Adrenal gland (tissue), 12 donors: Measurements from ENCODE around the gene KCNMA1. TPM values are rescaled to one million over a fixed set of nuclear protein-coding genes. Genes with fewer than 3 reads are reported as not detected.

ENCODE experiments used
- DNase-seq, 7 donors: peaks; one replicate each; pipeline ENCODE4 v3.0.0-alpha.2; 2019 to 2020
- H3K27ac ChIP-seq, 5 donors: fragments of 200-600 bp; sonication (generic) in 4 of 5; 1 replicate in 3 of 5; 2 replicates in 2 of 5; pipeline versions ENCODE4 v1.5.1 to v1.8.0; 2016 to 2020; ENCODE audit warnings: mild to moderate bottlenecking in 1 of 5
- H3K27me3 ChIP-seq: fragments of 200-600 bp; 2 replicates; pipeline ENCODE4 v1.8.0; 2021
- H3K36me3 ChIP-seq, 2 donors: fragments of 200-600 bp; replicated peaks in 1 of 2; 1 replicate in 1 of 2; 2 replicates in 1 of 2; pipeline versions ENCODE4 v1.5.1 to v1.8.0; 2018 to 2022
- H3K4me1 ChIP-seq, 2 donors: fragments of 200-600 bp; replicated peaks in 1 of 2; 1 replicate in 1 of 2; 2 replicates in 1 of 2; pipeline versions ENCODE4 v1.5.1 to v1.8.0; 2018 to 2021
- H3K4me3 ChIP-seq, 4 donors: fragments of 200-600 bp; sonication (generic) in 3 of 4; one replicate each; pipeline ENCODE4 v1.5.1; 2016 to 2018
- H3K9me3 ChIP-seq, 3 donors: fragments of 200-600 bp; sonication (generic) in 1 of 3; replicated peaks in 1 of 3; 1 replicate in 2 of 3; 2 replicates in 1 of 3; pipeline versions ENCODE4 v1.5.1 to v1.8.0; 2016 to 2021
- POLR2A ChIP-seq, 2 donors: fragments of 450-650 bp; IDR thresholded peaks; one replicate each; pipeline ENCODE4 v1.6.1; 2017; ENCODE audit warnings: antibody characterized with exemption in 2 of 2, mild to moderate bottlenecking in 2 of 2, moderate library complexity in 1 of 2
- WGBS, 4 donors: extraction: QIAGEN DNeasy Blood & Tissue Kit in 2 of 4; methylation state at CpG; one replicate each; pipeline versions ENCODE4 v1.1.5 to v1.1.7; 2013 to 2017; 5-methylcytosine and 5-hydroxymethylcytosine counted together
- intact Hi-C, 2 donors: fragments of 100-400 bp; cut with DNase I; formaldehyde crosslinking; loops; one replicate each; pipeline versions ENCODE4 v1.14.1 to v1.15.0; 2022 to 2023
- polyA plus RNA-seq, 3 donors: library from polyadenylated mRNA; stranded (reverse); fragments of 200-250 nt in 2 of 3; fragments of 350-450 nt in 1 of 3; fragmentation: Illumina TruSeq in 1 of 3; extraction: RNeasy Lipid Tissue Mini Kit (QIAGEN cat#74804) in 1 of 3; gene quantifications; one replicate each; pipeline ENCODE4 v1.2.3, GENCODE V29; 2013 to 2014
- total RNA-seq, 9 donors: library from RNA; depleted of rRNA in 4 of 9; stranded (reverse); fragments of >200 nt in 4 of 9; fragments of 120-200 nt in 1 of 9; fragmentation: NEBNext Ultra II Directional in 1 of 9; extraction: Animal tissue kit (Norgen Biotek cat#: 25700) in 1 of 9; gene quantifications; one replicate each; pipeline versions ENCODE4 v1.1.0 to v1.2.4, GENCODE V29; 2013 to 2023
- TF ChIP-seq, protein P1 (sequence below), 6 experiments: fragments of 450-650 bp in 4 of 6; fragments of 200-600 bp in 2 of 6; sonication (generic) in 1 of 6; IDR thresholded peaks; 1 replicate in 5 of 6; 2 replicates in 1 of 6; pipeline versions ENCODE4 v1.5.1 to v1.8.0; 2016 to 2021; ENCODE audit warnings: antibody characterized with exemption in 6 of 6, mild to moderate bottlenecking in 2 of 6, moderate library complexity in 1 of 6
- donor health status: healthy with polysubstance abuse.
- donor health status: Bipolar disorder and iron deficiency.
- donor health status: DM: yes; HTN: yes; CAD: no.
- donor health status: DM: no; HTN: no; CAD: no.
- donor health status: DM: no; HTN: no; CAD: no.
- donor health status: DM: yes; HTN: yes; CAD: no.

The KCNMA1 gene
- total and polyA plus RNA-seq, 12 donors, result 6.4 to 37.7 (median 13.4) TPM

GRCh38 chr10:77363210-77363609 lies 274.4 kb downstream of the KCNMA1 start:
- no peak for DNase-seq
- Histone ChIP-seq H3K27ac (no peak overlapping the region), H3K4me3 (no peak overlapping the region), H3K4me1 (no peaks in the 10 kb centered on the region), H3K27me3 (no peaks in the 10 kb centered on the region), H3K9me3 (no peaks in the 10 kb centered on the region), H3K36me3 (no peaks in the 10 kb centered on the region)
- TF ChIP-seq, protein P1, sequence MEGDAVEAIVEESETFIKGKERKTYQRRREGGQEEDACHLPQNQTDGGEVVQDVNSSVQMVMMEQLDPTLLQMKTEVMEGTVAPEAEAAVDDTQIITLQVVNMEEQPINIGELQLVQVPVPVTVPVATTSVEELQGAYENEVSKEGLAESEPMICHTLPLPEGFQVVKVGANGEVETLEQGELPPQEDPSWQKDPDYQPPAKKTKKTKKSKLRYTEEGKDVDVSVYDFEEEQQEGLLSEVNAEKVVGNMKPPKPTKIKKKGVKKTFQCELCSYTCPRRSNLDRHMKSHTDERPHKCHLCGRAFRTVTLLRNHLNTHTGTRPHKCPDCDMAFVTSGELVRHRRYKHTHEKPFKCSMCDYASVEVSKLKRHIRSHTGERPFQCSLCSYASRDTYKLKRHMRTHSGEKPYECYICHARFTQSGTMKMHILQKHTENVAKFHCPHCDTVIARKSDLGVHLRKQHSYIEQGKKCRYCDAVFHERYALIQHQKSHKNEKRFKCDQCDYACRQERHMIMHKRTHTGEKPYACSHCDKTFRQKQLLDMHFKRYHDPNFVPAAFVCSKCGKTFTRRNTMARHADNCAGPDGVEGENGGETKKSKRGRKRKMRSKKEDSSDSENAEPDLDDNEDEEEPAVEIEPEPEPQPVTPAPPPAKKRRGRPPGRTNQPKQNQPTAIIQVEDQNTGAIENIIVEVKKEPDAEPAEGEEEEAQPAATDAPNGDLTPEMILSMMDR (IDR thresholded peaks at IDR 0.05), result no peak
- no peak for TF ChIP-seq POLR2A (IDR thresholded peaks at IDR 0.05)
- intact Hi-C loops, result no loop called here

- intact Hi-C loops, result no loop called here
- 79 to 92% (median 87%) methylated on average over 4 to 6 of the region's 6 CpGs for WGBS, 4 donors
- H3K27ac ChIP-seq, result no peak overlapping the region
Observed at GRCh38 chr10:77361831-77362230, 275.8 kb downstream of the KCNMA1 start.

GRCh38 chr10:77361426-77361825 lies 276.2 kb downstream of the KCNMA1 start:
- Histone ChIP-seq H3K4me1 (no peaks in the 10 kb centered on the region), H3K27ac (no peak overlapping the region), H3K4me3 (no peak overlapping the region), H3K27me3 (no peaks in the 10 kb centered on the region), H3K9me3 (no peaks in the 10 kb centered on the region), H3K36me3 (no peaks in the 10 kb centered on the region)
- TF ChIP-seq, protein P1 (IDR thresholded peaks at IDR 0.05), result no peak
- TF ChIP-seq POLR2A (IDR thresholded peaks at IDR 0.05), result no peak
- DNase-seq, result no peak
- WGBS, 4 donors, result 89 to 95% (median 95%) methylated on average over 8 to 9 of the region's 9 CpGs
- intact Hi-C loops, result no loop called here

More at GRCh38 chr10:77361831-77362230, 275.8 kb downstream of the KCNMA1 start:
- TF ChIP-seq, protein P1 (IDR thresholded peaks at IDR 0.05), result no peak
- TF ChIP-seq POLR2A (IDR thresholded peaks at IDR 0.05), result no peak
- Histone ChIP-seq H3K27me3 (no peaks in the 10 kb centered on the region), H3K4me1 (no peaks in the 10 kb centered on the region), H3K9me3 (no peaks in the 10 kb centered on the region), H3K36me3 (no peaks in the 10 kb centered on the region), H3K4me3 (no peak overlapping the region)
- DNase-seq, result no peak

DNA sequence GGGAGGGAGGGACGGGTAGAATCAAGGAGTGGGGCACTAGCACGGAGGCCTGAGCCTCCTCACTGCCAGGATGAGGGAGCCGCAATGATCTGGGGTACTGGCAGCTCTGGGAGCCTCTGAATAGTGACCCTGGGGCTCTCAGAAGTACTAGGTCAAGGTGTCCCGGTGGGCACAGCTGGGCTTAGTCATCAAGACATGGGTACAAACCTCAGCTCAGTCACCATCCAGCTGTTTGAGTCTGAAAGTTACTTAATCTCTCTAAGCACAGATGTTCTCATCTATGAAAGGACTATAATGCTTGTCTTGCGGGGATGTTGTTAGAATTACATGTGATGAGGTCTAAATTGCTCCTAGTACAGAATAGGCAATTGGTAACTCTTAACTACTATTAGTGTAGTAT lies 276.8 kb downstream of the KCNMA1 start:
- Histone ChIP-seq H3K4me1 (no peaks in the 10 kb centered on the region), H3K27me3 (no peaks in the 10 kb centered on the region), H3K27ac (no peak overlapping the region), H3K36me3 (no peaks in the 10 kb centered on the region), H3K4me3 (no peak overlapping the region), H3K9me3 (no peaks in the 10 kb centered on the region)
- WGBS, 4 donors, result 90 to 93% (median 92%) methylated on average over 4 to 5 of the region's 5 CpGs
- DNase-seq, result no peak
- intact Hi-C loops, result no loop called here
- TF ChIP-seq, protein P1 (IDR thresholded peaks at IDR 0.05), result no peak
- TF ChIP-seq POLR2A (IDR thresholded peaks at IDR 0.05), result no peak
